ENCODE results near the gene BAHCC1. TPM values are rescaled to one million over a fixed set of nuclear protein-coding genes. Genes with fewer than 3 reads are reported as not detected.

Gene BAHCC1
- total and polyA plus RNA-seq, 10 of the 15 experiments (the other 5 are each of a cell fraction or from before 2014, with no cell fraction given) = 0.03 to 0.14 (median 0.11) TPM; not detected in 6

DNA sequence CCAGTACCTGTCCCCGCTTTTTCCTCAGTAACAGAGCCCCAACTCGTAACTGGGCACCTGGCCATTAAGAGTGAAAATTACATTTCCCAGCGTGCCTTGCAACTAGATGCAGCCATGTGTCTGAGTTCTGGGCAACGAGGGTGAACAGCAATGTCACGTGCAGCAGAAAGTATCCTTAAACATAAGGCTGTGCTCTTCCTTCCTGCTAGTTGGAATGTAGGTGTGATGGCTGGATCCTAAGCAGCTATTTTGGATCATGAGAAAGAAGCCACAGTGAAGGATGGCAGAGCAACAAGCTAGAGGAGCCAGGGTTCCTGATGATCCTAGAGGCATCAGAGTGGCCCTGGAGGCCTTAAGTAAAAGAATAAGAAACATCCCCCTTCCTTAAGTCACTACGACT, 81.4 kb downstream of the BAHCC1 start:
- in situ Hi-C loops (cut with MboI) = loop anchor here (5.0 to 25.0 kb wide), 2 partner anchors 219 to 339 kb away; no protein-coding TSS in a partner anchor
- Histone ChIP-seq H3K4me2 (ENCODE audit: control insufficient read depth, insufficient read depth) (no peak overlapping the region), H3K79me2 (ENCODE audit: control insufficient read depth, insufficient read depth, low read length) (no peaks in the 10 kb centered on the region), H3K4me3 (no peak overlapping the region), H3K27ac (ENCODE audit: control insufficient read depth, insufficient read depth) (no peak overlapping the region), H3K9me3 (replicated peaks; ENCODE audit: control insufficient read depth, insufficient read depth, low read length) (no peaks in the 10 kb centered on the region; the same call in 2 of the 3 replicates), H2AFZ (ENCODE audit: control insufficient read depth, low read depth, low read length) (no peak overlapping the region), H4K20me1 (ENCODE audit: control insufficient read depth, insufficient read depth) (no peaks in the 10 kb centered on the region), H3K27me3 (replicated peaks in 1 of 2; ENCODE audit: control insufficient read depth in 2 of 2, insufficient read depth in 2 of 2, low read length in 1 of 2) (peaks cover 1 to 2% of the 10 kb centered on the region in 2 experiments; a peak in 1 of 4 replicates), H3K36me3 (ENCODE audit: control insufficient read depth in 2 of 2, insufficient read depth in 2 of 2, low read length in 1 of 2) (no peaks in the 10 kb centered on the region), H3K4me1 (ENCODE audit: control insufficient read depth, insufficient read depth, low read length) (no peaks in the 10 kb centered on the region), H3K9ac (ENCODE audit: control insufficient read depth, insufficient read depth, low read length) (no peak overlapping the region)
- 20% methylated on average over 6 of the region's 6 CpGs for WGBS (ENCODE audit: insufficient coverage, insufficient replicate concordance, low lambda C conversion rate, missing lambda C conversion rate)
- RAD21 ChIA-PET (ENCODE audit: unreplicated experiment) = no interaction called here
- CTCF ChIA-PET = no interaction called here
- POLR2A ChIA-PET = interaction anchor here (0.5 kb wide), 1 partner anchor 168 kb away, joined by 3 read pairs; no protein-coding TSS in a partner anchor
- intact Hi-C loops (cut with micrococcal nuclease; ENCODE audit: unreplicated experiment) = no loop called here
- SMC1A ChIA-PET (ENCODE audit: uncharacterized antibody, unreplicated experiment) = no interaction called here
- no peak for FAIRE-seq
- no peak for TF ChIP-seq HDAC2 (IDR thresholded peaks at IDR 0.05)
- no peak for TF ChIP-seq BACH1 (IDR thresholded peaks at IDR 0.05; ENCODE audit: borderline replicate concordance)
- no peak for TF ChIP-seq ZBTB33 (IDR thresholded peaks at IDR 0.05)
- TF ChIP-seq BHLHE40 (IDR thresholded peaks at IDR 0.05; ENCODE audit: borderline replicate concordance in 1 of 2, low read depth in 2 of 2, low read length in 1 of 2) = no peak; a peak in 1 of 4 replicates
- no peak for TF ChIP-seq EZH2 (IDR thresholded peaks at IDR 0.05; ENCODE audit: borderline replicate concordance, control insufficient read depth, low read depth, low read length)
- TF ChIP-seq ZBTB11 (CRISPR knock-in tag; IDR thresholded peaks at IDR 0.05) = no peak
- TF ChIP-seq NR2C2 (IDR thresholded peaks at IDR 0.05; ENCODE audit: borderline replicate concordance, control insufficient read depth, insufficient read length, low read depth) = no peak
- TF ChIP-seq ATF2 (IDR thresholded peaks at IDR 0.05; ENCODE audit: low read length) = no peak
- TF ChIP-seq FOS (IDR thresholded peaks at IDR 0.05; ENCODE audit: borderline replicate concordance, extremely low read depth, insufficient read length) = no peak
- TF ChIP-seq POU2F2 (IDR thresholded peaks at IDR 0.05; ENCODE audit: borderline replicate concordance, low read depth, low read length) = no peak
- ATAC-seq = no peak
- no peak for DNase-seq (ENCODE audit: low read depth, low spot score)
- no TSS peak for BruUV-seq (replicated peaks)
